ENCODE results near the gene KIF5A. TPM values are rescaled to one million over a fixed set of nuclear protein-coding genes. Genes with fewer than 3 reads are reported as not detected.
A peak's percentile ranks its signal among the peaks of the same experiment; 100 is the strongest.

Gene KIF5A
- total and polyA plus RNA-seq, 2 of the 13 experiments (the other 11 are each of a cell fraction or from before 2014, with no cell fraction given), result 1.6 to 11.9 TPM

- TF ChIP-seq SALL2 (CRISPR knock-in tag; IDR thresholded peaks at IDR 0.05), result no peak
- TF ChIP-seq CSRNP1 (CRISPR knock-in tag; IDR thresholded peaks at IDR 0.05), result no peak
- no peak for TF ChIP-seq ZNF205 (CRISPR knock-in tag; IDR thresholded peaks at IDR 0.05)
- TF ChIP-seq ZNF34 (CRISPR knock-in tag; IDR thresholded peaks at IDR 0.05; ENCODE audit: borderline replicate concordance), result peak; percentile 47; the same call in 1 of the 2 replicates
- no peak for TF ChIP-seq SP1 (IDR thresholded peaks at IDR 0.05)
- peak; percentile 10; the same call in 1 of the 2 replicates for TF ChIP-seq SP1 (CRISPR knock-in tag; IDR thresholded peaks at IDR 0.05)
- no peak for TF ChIP-seq PHF5A (CRISPR knock-in tag; IDR thresholded peaks at IDR 0.05; ENCODE audit: low read depth, unreplicated experiment)
- no peak for TF ChIP-seq IKZF4 (CRISPR knock-in tag; IDR thresholded peaks at IDR 0.05; ENCODE audit: borderline replicate concordance, low read depth, not compliant biosample characterization)
- TF ChIP-seq EP300 (IDR thresholded peaks at IDR 0.05; ENCODE audit: low read depth in 2 of 2, low read length in 2 of 2), result no peak
- no peak for TF ChIP-seq EP300 (CRISPR knock-in tag; IDR thresholded peaks at IDR 0.05; ENCODE audit: borderline replicate concordance)
- no peak for TF ChIP-seq SP140L (CRISPR knock-in tag; IDR thresholded peaks at IDR 0.05; ENCODE audit: borderline replicate concordance)
- no peak for TF ChIP-seq ZBTB20 (CRISPR knock-in tag; IDR thresholded peaks at IDR 0.05; ENCODE audit: borderline replicate concordance, low read depth)
- no peak for TF ChIP-seq ZBTB33 (CRISPR knock-in tag; IDR thresholded peaks at IDR 0.05)
- no peak for TF ChIP-seq MED8 (CRISPR knock-in tag; IDR thresholded peaks at IDR 0.05; ENCODE audit: insufficient replicate concordance)
- TF ChIP-seq MNT (IDR thresholded peaks at IDR 0.05), result no peak
- TF ChIP-seq YEATS2 (CRISPR knock-in tag; IDR thresholded peaks at IDR 0.05; ENCODE audit: borderline replicate concordance), result no peak
- TF ChIP-seq ZBTB25 (CRISPR knock-in tag; IDR thresholded peaks at IDR 0.05), result no peak
- TF ChIP-seq HOXA7 (CRISPR knock-in tag; IDR thresholded peaks at IDR 0.05), result no peak
- no peak for TF ChIP-seq CEBPG (CRISPR knock-in tag; IDR thresholded peaks at IDR 0.05)
- TF ChIP-seq USF2 (IDR thresholded peaks at IDR 0.05; ENCODE audit: low read depth, low read length), result no peak
- no peak for TF ChIP-seq USF2 (CRISPR knock-in tag; IDR thresholded peaks at IDR 0.05; ENCODE audit: borderline replicate concordance)
- no peak for TF ChIP-seq ARNT2 (CRISPR knock-in tag; IDR thresholded peaks at IDR 0.05; ENCODE audit: low read depth)
- TF ChIP-seq KAT8 (CRISPR knock-in tag; IDR thresholded peaks at IDR 0.05), result no peak
- 0 out of 2 replicates have a peak, but pooled peaks have one; percentile 14 for TF ChIP-seq DNMT3B (CRISPR knock-in tag; conservative IDR thresholded peaks at IDR 0.05)
Observed at GRCh38 chr12:57580466-57580795, 30.6 kb downstream of the KIF5A start (continued).
